ENCODE data around the gene ZCCHC12. TPM values are rescaled to one million over a fixed set of nuclear protein-coding genes. Genes with fewer than 3 reads are reported as not detected.
A peak's percentile ranks its signal among the peaks of the same experiment; 100 is the strongest.
"Not testable (repeated sequence)": the region's sequence is repeated elsewhere in the genome, so short reads cannot be mapped to it uniquely, and the experiment has no call there.

Gene ZCCHC12
- not detected for total RNA-seq
- long read RNA-seq = 0 reads

- intact Hi-C loops (cut with DNase I) = no loop called here
- ATAC-seq (ENCODE audit: poor library complexity) = peak; percentile 58
- peak; percentile 51 for DNase-seq
Measured at GRCh38 chrX:118823263-118824172, at the start of gene ZCCHC12. Gene ZCCHC12 (plus strand): TSS chrX:118823824. CDS start chrX:118825245, 1,421 bp downstream.

DNA sequence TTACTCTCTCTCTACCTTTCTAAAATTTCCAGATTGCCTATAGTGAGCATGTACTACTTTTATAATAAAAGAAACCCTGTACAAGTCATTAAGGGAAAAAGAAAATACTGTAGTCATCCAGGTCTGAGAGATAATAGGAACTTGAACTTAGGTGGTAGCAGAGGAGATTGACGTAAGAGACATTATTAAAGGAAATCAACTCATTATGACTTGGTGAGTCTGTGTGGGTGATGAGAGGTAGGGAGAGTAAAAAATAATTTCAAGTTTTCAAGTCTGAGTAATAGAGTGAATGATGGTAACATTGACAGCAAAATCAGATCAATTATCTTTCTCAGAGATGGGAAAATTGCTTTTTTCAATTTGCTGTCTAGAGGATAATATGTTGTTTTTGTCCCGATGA, 44.0 kb upstream of the ZCCHC12 start:
- ATAC-seq (ENCODE audit: poor library complexity) = no peak
- intact Hi-C loops (cut with DNase I) = no loop called here
- no peak for DNase-seq

GRCh38 chrX:118780509-118780908, 43.1 kb upstream of the ZCCHC12 start:
- ATAC-seq (ENCODE audit: poor library complexity) (peak; percentile 29), DNase-seq (no peak)
- intact Hi-C loops (cut with DNase I) = no loop called here

DNA sequence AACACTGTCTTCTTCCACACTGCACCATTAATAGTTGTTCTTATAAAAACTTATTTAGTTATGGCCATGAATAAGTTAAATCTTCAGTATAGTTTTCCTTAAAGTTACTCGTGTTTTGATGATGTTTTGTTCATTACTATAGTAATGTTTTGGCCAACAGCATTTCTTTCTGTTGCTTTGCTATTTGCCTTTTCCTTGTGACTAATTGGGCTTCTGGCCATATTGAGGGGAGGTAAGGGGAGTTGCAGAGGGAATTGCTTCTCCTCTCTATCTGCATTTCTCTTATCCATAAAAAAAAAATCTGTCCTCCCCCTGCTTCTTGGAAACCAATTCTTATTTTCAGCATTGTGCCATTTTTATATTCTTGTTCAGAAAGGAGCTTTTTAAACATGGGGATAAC, 42.7 kb upstream of the ZCCHC12 start:
- no peak for ATAC-seq (ENCODE audit: poor library complexity)
- no peak for DNase-seq
- intact Hi-C loops (cut with DNase I) = no loop called here

DNA sequence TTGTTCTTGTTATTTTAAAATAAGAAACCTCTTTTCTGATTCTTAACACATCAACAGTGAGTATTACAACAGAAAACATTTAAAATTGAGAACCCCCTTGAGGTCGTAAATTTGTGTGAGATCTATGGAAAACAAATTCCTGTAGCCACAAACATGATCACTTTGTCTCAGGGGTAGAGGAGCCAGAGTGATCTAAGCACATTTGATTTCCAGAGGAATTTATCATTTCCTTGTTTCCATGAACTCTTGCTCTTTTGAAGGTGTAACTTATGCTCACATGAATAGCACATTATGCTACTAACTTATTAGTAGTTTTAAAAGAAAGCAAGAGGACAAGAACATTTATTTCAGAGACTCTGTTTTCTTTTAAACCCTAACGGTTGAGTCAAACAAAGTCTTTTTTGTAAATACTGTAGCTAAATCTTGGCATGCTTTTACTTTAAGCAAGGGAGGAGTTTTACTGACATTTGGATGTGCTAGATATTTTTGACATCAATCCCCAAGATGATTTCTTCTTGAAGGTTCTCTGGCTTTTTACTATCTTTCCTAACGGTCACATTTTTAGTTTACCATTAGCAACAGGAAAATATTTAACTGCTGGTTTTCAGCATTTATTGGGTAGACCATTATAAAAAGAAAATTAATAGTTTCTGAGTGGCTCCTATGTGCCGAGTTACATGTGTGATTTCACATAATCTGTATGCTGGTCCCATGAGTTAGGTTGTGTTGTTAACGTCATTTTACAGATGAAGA, 27.9 kb upstream of the ZCCHC12 start:
- ATAC-seq (ENCODE audit: poor library complexity) (no peak), DNase-seq (no peak)
- intact Hi-C loops (cut with DNase I) = no loop called here

GRCh38 chrX:118802857-118803256, 20.8 kb upstream of the ZCCHC12 start:
- DNase-seq = no peak
- peak; percentile 34 for ATAC-seq (ENCODE audit: poor library complexity)
- intact Hi-C loops (cut with DNase I) = no loop called here

GRCh38 chrX:118807151-118808017, 16.2 kb upstream of the ZCCHC12 start:
- ATAC-seq (ENCODE audit: poor library complexity) (peak; percentile 56), DNase-seq (no peak)
- intact Hi-C loops (cut with DNase I) = loop anchor here (5.0 kb wide), 1 partner anchor 165 kb away; no protein-coding TSS in a partner anchor

DNA sequence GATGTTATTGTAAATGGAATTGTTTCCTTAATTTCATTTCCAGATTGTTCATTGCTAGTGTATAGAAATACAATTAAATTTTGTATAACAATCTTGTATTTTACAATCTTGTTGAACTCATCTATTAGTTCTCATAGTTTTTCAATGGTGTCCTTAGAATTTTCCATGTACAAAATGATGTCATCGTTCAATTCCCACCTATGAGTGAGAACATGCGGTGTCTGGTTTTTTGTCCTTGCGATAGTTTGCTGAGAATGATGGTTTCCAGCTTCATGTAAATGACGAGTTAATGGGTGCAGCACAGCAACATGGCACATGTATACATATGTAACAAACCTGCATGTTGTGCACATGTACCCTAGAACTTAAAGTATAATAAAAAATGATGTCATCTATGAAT, 6.4 kb upstream of the ZCCHC12 start:
- intact Hi-C loops (cut with DNase I); ATAC-seq (ENCODE audit: poor library complexity); DNase-seq: not testable (repeated sequence)

- ATAC-seq (ENCODE audit: poor library complexity) (no peak), DNase-seq (no peak)
- intact Hi-C loops (cut with DNase I) = no loop called here
Measured at GRCh38 chrX:118824173-118824730, 628 bp downstream of the ZCCHC12 start.

GRCh38 chrX:118825227-118825626, 1.6 kb downstream of the ZCCHC12 start:
- DNase-seq = no peak
- intact Hi-C loops (cut with DNase I) = no loop called here
- ATAC-seq (ENCODE audit: poor library complexity) = no peak

DNA sequence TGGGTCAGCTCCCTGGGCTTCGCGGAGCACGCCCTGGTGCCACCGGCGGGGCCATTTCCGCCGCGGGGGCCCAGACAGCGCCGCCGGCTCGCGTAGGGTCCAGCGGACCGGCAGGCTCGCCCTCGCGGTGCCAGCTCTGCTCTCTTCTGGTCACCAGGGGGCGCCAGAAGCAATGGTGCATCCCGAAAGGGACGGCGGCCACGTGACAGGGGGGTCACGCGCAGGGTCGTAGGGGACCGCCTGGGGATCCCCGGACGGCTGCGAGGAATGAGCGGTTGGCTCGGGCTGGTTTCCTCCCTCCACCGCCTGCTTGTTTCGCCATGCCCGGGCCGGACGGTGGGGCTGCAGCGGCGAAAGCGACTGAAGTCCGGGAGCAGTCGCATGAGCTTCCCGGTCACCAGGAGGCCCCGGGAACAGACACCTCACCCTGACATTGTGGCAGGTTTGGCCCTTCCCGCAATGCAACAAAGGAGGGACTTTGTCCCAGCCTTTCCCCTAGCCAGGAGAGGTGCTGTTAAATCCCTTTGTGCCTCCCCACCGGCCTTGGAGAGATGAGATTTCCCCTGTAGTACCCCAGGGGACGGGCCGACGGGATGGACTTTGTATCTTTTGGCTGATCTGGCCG, 15.8 kb downstream of the ZCCHC12 start:
- peak; percentile 96 for ATAC-seq (ENCODE audit: poor library complexity)
- intact Hi-C loops (cut with DNase I) = no loop called here

GRCh38 chrX:118847676-118848075, 24.1 kb downstream of the ZCCHC12 start:
- DNase-seq = no peak
- ATAC-seq (ENCODE audit: poor library complexity) = peak; percentile 58
- intact Hi-C loops (cut with DNase I) = loop anchor here (5.0 kb wide), 2 partner anchors 160 to 220 kb away; no protein-coding TSS in a partner anchor

More for the DNA sequence above, 15.8 kb downstream of the ZCCHC12 start:
- peak; percentile 88 for DNase-seq

DNA sequence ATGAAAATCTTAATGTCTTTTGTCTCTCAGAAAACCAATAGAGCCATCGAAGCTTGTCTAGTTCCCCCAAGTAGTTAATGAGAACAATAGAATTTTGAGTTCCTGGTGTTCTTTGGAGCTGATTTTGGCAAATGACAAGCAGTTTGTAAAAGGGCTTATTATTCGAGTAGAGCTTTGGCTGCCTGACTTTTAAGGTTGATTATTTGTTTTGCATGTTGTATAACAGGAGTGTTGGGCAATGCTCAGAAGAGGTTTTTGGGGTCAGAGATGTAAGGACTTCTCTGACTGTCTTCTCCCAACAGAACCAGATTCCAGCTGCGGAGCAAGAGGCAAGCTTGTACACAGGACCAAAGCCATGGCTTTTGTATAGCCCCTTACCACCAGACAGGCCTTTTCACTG, 30.0 kb downstream of the ZCCHC12 start:
- intact Hi-C loops (cut with DNase I) = no loop called here
- ATAC-seq (ENCODE audit: poor library complexity) = no peak
- DNase-seq = no peak

DNA sequence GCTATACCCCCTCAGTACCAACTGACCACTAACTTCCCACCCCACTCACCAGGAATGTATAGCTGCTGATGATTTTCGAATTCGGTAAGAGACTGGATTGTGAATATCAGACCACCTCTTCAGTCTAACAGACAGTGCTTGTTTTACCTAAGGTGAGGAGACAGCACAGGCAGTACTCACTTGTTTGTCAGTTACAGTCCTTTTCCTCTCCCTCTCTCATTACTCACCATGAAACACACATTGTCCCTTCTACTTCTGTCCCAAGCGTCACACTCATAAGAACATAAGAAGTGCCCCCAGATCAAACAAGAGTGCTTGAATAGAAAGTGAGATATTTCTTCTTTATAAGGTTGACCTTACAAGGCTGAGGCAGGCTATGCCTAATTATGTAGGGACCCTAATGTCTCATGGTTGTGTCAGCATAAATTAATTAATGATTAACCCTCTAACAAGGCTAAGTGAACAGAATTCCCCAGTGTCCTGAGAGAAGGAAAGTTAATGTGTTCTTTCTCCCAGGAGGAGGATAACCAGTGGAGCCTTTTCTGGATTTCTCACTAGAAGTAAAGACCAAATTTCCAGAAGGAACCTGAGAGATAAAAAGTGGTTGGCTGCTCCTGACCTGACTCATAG, 32.2 kb downstream of the ZCCHC12 start:
- intact Hi-C loops (cut with DNase I) = no loop called here
- ATAC-seq (ENCODE audit: poor library complexity) (no peak), DNase-seq (no peak)

- no peak for ATAC-seq (ENCODE audit: poor library complexity)
- DNase-seq = no peak
- intact Hi-C loops (cut with DNase I) = no loop called here
Measured at GRCh38 chrX:118857006-118857405, 33.4 kb downstream of the ZCCHC12 start.

DNA sequence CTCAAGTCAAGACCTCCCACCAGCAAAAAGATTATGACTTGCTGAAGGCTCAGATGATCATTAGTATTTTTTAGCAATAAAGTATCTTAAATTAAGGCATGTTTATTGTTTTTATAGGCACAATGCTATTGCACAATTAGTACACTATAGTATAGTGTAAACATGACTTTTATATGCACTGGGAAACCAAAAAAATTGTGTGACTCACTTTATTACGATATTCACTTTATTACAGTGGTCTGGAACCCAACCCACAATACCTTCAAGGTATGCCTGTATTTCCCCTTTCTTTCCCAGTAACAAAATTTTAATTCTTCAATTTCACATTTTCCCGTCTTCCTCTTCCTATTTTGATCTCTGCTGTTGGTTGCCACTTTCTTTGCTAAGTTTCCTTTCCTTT, 37.7 kb downstream of the ZCCHC12 start:
- intact Hi-C loops (cut with DNase I) = no loop called here
- no peak for DNase-seq
- no peak for ATAC-seq (ENCODE audit: poor library complexity)

DNA sequence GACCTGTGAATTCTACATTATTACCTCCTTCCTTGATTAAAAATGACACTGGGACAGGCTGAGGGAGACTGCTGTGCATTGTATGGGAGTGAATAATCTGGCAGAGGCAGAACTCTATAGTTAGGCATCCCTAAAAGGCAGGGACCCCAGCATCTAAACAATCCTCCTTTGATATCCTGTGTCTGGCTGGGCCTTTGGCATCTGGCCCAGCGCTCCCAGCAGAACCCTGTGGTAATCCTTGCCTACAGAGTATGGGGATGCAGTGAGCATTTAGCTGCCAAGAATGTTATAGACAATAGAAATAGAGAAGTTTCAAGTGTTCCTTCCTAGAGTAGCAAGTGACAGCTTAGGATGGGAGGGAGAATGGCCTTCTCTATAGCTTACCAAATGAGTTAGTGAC, 38.5 kb downstream of the ZCCHC12 start:
- ATAC-seq (ENCODE audit: poor library complexity) (no peak), DNase-seq (no peak)
- intact Hi-C loops (cut with DNase I) = no loop called here

GRCh38 chrX:118862979-118863378, 39.4 kb downstream of the ZCCHC12 start:
- no peak for DNase-seq
- no peak for ATAC-seq (ENCODE audit: poor library complexity)
- intact Hi-C loops (cut with DNase I) = no loop called here

Measured in Right ventricle myocardium superior (tissue), 1 donor.